GM12891 (cell line): ENCODE results near the gene HSBP1L1.
"Not testable (repeated sequence)": the region's sequence is repeated elsewhere in the genome, so short reads cannot be mapped to it uniquely, and the experiment has no call there.

Experiments
- DNase-seq: peaks from one replicate; pipeline ENCODE4 v3.0.0; 2011; ENCODE audit warnings: low spot score; ENCODE audit not compliant: insufficient read length
- FAIRE-seq: peaks from 2 replicates; lab custom pipeline; 2011; peaks lifted over from hg19 to GRCh38; lab: Jason Lieb, UNC
- PAX5 ChIP-seq: IDR thresholded peaks from 2 replicates; pipeline ENCODE4 v1.6.1; 2011; ENCODE audit warnings: low read length, moderate library complexity, mild to moderate bottlenecking; ENCODE audit not compliant: insufficient read depth, severe bottlenecking
- POLR2A ChIP-seq: IDR thresholded peaks from 2 replicates; pipeline ENCODE4 v1.6.1; 2011; ENCODE audit warnings: low read depth, low read length, control low read depth
- POLR2AphosphoS5 ChIP-seq: IDR thresholded peaks from 2 replicates; pipeline ENCODE4 v1.6.1; 2011; ENCODE audit warnings: low read depth, low read length, control low read depth
- POU2F2 ChIP-seq: IDR thresholded peaks from 2 replicates; pipeline ENCODE4 v1.6.1; 2011; ENCODE audit warnings: low read depth, mild to moderate bottlenecking, control low read depth, low read length, moderate library complexity
- SPI1 ChIP-seq: IDR thresholded peaks from 2 replicates; pipeline ENCODE4 v1.6.1; 2011; ENCODE audit warnings: low read depth, low read length, control low read depth
- TAF1 ChIP-seq: IDR thresholded peaks from 2 replicates; pipeline ENCODE4 v1.6.1; 2011; ENCODE audit warnings: low read depth, low read length, control low read depth

HSBP1L1 gene

DNA sequence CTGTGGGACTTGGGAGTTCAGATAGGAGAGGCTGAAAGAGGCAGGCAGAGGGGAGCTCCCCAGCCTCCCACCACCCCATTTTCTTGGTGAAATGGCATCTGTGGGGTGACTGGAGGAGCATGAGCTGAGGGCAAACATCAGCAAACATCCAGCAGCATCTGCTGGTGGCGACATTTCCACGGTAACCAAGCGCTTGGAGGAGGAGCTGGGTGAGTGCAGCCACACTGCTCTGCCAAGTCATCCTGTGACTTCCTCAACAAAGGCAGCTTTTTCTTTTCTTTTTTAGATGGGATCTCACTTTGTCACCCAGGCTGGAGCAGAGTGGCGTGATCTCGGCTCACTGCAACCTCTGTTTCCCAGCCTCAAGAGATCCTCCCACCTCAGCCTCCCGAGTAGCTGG is 18.3 kb downstream of the HSBP1L1 start:
- FAIRE-seq (peak; percentile 67), DNase-seq (no peak)
- TF ChIP-seq TAF1 (no peak), PAX5 (no peak), POU2F2 (no peak), POLR2AphosphoS5 (no peak), POLR2A (no peak), SPI1 (no peak)

DNA sequence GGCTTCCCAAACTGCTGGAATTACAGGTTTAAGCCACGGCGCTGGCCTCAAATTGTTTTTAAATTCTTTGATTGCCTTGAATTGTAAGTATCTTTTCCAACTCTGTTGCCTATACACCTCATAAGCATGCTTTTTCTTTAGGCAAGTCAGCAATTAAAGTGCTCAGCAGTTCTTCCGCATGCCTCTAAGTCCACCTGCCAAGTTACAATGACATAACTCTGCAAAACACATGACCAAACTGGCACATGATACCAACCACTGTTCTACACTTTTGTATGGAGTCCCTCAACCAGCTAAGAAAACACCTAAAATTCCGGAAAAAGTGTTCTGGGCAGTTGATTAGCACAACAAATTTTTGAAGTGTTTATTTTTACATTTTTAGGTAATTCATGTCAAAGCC is 18.8 kb downstream of the HSBP1L1 start:
- no peak for FAIRE-seq
- TF ChIP-seq POLR2A, result no peak
- no peak for TF ChIP-seq POLR2AphosphoS5
- no peak for TF ChIP-seq POU2F2
- no peak for TF ChIP-seq TAF1
- no peak for TF ChIP-seq PAX5
- no peak for TF ChIP-seq SPI1

DNA sequence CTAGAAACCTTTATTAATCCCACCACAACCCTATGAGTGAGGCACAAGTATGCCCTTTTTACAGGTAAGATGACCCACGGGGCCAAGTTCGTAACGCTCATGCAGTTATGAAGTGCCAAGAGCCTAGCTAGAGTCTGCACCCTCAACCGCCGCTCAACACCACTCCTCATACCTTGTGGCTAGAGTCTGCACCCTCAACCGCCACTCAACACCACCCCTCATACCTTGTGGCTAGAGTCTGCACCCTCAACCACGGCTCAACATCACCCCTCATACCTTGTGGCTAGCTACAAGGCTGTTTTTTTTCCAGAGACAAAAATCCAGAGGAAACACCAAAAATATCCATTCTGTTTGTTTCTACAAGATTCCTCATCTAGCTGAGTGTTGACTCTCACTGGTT is 19.4 kb downstream of the HSBP1L1 start:
- DNase-seq (no peak), FAIRE-seq (no peak)
- TF ChIP-seq POLR2A, result no peak

More for the DNA sequence above, 18.8 kb downstream of the HSBP1L1 start:
- DNase-seq, result no peak

DNA sequence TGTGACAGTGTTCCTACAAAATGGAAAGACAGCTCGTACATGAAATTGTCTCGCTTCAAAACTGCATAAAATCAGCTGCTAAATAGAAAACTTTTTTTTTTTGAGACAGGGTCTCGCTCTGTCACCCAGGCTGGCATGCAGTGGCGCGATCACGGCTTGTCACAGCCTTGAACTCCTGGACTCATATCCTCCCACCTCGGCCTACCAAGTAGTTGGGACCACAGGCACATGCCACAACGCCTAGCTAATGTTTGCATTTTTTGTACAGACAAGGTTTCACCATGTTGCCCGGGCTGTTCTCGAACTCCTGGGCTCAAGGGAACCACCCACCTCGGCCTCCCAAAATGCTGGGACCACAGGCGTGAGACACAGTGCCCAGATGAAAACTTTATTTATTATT is 20.7 kb downstream of the HSBP1L1 start:
- DNase-seq (no peak), FAIRE-seq (no peak)
- TF ChIP-seq TAF1 (no peak), PAX5 (no peak), SPI1 (no peak), POLR2A (no peak), POU2F2 (no peak), POLR2AphosphoS5 (no peak)

DNA sequence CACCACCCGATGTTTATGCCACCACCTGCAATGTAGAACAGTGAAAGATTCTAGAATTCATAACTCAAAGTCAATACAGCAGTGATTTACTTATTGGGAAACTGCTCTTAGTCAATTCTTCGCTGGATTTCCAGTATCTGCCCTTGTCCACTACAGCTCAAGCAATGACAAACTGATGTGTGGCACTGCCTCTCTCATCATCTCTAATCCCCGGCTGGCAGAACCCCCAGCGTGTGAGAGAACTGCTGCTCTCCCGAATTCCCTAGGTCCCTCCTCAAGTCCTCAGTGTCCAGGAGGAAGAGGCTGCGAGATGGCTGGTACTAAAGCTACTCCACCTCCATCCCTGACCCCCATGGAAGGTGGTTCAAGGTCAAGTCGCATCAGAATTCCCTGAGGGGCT is 22.3 kb downstream of the HSBP1L1 start:
- TF ChIP-seq POLR2AphosphoS5, result no peak
- TF ChIP-seq POLR2A, result no peak
- no peak for TF ChIP-seq PAX5
- TF ChIP-seq TAF1, result no peak
- no peak for TF ChIP-seq SPI1
- TF ChIP-seq POU2F2, result no peak
- DNase-seq (no peak), FAIRE-seq (peak; percentile 5)

DNA sequence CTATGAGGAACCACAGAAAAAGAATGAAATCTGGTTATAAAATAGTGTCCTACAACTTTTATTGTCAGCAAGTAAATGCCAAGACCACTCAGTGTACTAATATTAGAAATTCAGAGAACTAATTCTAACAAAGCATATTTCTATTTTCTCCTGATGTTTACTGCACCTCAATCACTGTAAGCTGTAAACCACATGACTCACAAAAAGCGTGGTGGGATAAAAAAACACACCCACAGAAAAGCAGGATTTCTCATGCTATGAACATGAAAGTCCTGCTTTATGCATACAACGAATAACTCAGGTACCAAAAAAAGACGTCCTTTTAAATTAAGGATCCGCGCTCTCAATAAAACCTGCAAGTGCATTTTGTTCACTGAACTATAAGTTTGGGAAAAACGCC is 23.1 kb downstream of the HSBP1L1 start:
- TF ChIP-seq SPI1 (no peak), TAF1 (no peak), POLR2AphosphoS5 (no peak), POLR2A (no peak), POU2F2 (no peak), PAX5 (no peak)
- DNase-seq (no peak), FAIRE-seq (no peak)

DNA sequence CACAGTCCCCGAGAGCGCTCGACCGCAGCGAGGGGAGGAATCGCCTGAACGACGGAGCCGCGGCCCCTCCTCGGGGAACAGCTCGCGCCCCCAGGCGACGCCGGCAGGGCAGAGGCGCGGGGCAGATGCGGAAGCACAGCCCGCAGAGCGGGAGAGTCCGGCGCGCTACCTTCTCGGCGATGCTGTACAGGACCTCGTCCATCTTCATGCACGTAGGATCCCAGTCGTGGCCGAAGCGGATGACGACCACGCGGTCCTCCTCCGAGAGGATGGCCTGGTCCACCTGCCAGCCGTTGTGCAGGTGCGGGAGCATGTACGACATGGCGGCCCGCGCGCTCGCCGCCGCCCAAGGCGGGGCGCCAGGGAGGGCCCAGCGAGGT is 23.6 kb downstream of the HSBP1L1 start:
- DNase-seq, result peak; percentile 70
- no peak for FAIRE-seq
- TF ChIP-seq POU2F2 (peak; percentile 17; the same call in 1 of the 2 replicates), PAX5 (no peak), SPI1 (no peak), POLR2AphosphoS5 (peak; percentile 75; the same call in 1 of the 2 replicates), TAF1 (0 out of 2 replicates have a peak, but pooled peaks have one; percentile 40), POLR2A (peak; percentile 69; the same call in 1 of the 2 replicates)

DNA sequence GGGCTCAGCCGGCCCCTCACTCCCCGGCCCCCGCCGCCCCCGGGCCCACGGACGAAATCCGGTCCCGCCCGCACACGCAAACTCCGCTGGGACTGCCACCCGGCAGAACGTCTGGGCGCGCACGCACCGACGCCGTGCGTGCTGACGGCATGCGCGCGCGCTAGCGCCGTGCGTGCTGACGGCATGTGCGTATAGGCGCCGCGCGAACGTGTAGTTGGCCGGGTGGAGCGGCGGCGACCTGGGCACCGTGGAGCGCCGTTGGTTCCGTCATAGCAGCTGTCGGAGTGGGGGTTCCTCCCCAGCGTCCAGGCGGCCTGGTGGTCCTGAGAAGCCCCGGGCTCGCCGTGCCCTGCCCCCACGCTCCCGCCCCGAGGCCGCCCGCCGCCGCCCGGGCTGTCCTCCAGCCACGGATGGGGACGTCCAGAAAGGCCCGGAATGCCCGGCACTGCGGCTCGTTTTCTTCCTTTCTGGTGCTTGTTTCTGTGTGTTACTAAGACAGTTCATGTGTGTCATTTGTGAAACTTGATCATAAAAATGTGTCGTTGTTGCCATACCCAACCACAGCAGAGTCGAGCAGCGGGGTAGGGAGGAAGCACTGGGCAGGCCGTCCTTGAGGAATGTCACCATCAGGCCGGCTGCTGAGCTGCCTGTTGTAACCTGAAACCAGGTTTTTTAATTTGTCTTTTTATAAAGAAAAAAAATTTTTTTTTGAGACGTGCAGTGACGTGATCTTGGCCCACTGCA is 24.2 kb downstream of the HSBP1L1 start, which contains the start of gene TXNL4A:
Gene TXNL4A, minus strand, starts transcription at position 113 of the 744 bp plus-strand sequence. CDS start 171 bp downstream, outside the sequence.
- DNase-seq (peak; percentile 86), FAIRE-seq (peak; percentile 100)
- TF ChIP-seq TAF1 (peak; percentile 16; the same call in 1 of the 2 replicates), POU2F2 (no peak; the same call in 1 of the 2 replicates), POLR2A (peak; percentile 91), SPI1 (no peak), POLR2AphosphoS5 (peak; percentile 92), PAX5 (no peak)

DNA sequence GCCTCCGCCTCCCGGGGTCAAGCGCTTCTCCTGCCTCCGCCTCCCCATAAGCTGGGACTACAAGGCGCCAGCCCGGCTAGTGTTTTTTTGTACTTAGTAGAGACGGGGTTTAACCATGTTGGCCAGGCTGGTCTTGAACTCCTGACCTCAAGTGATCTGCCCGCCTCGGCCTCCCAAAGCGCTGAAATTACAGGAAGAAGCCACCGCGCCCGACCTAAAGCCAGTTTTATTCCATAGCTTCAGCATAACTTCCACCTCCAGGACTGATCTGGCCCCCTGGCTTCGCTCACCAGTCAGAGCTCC is 24.7 kb downstream of the HSBP1L1 start:
- DNase-seq (no peak), FAIRE-seq (no peak)
- TF ChIP-seq POLR2AphosphoS5 (no peak), PAX5 (no peak)

DNA sequence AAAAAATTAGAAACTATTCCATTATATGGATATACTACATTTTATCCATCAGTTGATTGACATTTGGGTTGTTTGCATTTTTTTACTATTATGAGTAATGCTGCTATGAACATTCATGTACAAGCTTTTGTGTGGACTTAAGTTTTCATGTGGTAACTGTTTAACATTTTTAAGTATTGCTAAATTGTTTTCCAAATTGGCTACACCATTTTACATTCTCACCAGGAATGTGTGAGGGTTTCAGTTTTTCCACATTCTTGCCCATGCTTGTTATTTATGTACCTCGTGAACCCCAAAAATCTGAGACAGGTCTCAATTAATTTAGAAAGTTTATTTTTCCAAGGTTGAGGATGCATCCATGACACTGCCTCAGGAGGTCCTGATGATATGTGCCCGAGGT is 27.1 kb downstream of the HSBP1L1 start:
- TF ChIP-seq POLR2AphosphoS5, result no peak
- no peak for TF ChIP-seq PAX5
- TF ChIP-seq POU2F2, result no peak
- TF ChIP-seq SPI1, result no peak
- TF ChIP-seq TAF1, result no peak
- no peak for TF ChIP-seq POLR2A
- DNase-seq (no peak), FAIRE-seq (no peak)

DNA sequence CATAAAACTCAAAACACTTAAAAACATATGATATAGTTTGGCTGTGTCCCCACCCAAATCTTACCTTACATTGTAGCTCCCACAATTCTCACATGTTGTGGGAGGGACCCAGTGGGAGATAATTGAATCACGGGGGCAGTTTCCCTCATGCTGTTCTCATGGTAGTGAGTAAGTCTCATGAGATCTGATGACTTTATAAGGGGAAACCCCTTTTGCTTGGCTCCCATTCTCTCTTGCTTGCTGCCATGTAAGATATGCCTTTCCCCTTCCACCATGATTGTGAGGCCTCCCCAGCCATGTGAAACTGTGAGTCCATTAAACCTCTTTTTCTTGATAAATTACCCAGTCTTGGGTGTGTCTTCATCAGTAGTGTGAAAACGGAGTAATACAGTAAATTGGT is 35.3 kb downstream of the HSBP1L1 start:
- FAIRE-seq, result not testable (repeated sequence)

More for the DNA sequence above, 35.3 kb downstream of the HSBP1L1 start:
- DNase-seq, result not testable (repeated sequence)
